GM13977 (cell line): ENCODE measurements around the gene C16orf74.
A peak's percentile ranks its signal among the peaks of the same experiment; 100 is the strongest.

Source experiments
- DNase-seq: peaks from one replicate; pipeline ENCODE4 v3.0.0; 2012; ENCODE audit warnings: low spot score
- CTCF ChIP-seq: IDR thresholded peaks from 2 replicates; pipeline ENCODE4 v1.5.1; 2012; ENCODE audit warnings: mild to moderate bottlenecking, control low read depth; ENCODE audit not compliant: insufficient read depth; ENCODE audit errors: extremely low read depth, missing control alignments
- in situ Hi-C: fragments of 300-500 bp; cut with MboI; formaldehyde crosslinking; loops from one replicate; pipeline ENCODE4 v1.12.0; 2022; ENCODE audit warnings: low sequenced_read_pairs, low pct_unique_long_range_greater_than_20kb, mixed read lengths, inconsistent platforms; ENCODE audit not compliant: unreplicated experiment

The C16orf74 gene

DNA sequence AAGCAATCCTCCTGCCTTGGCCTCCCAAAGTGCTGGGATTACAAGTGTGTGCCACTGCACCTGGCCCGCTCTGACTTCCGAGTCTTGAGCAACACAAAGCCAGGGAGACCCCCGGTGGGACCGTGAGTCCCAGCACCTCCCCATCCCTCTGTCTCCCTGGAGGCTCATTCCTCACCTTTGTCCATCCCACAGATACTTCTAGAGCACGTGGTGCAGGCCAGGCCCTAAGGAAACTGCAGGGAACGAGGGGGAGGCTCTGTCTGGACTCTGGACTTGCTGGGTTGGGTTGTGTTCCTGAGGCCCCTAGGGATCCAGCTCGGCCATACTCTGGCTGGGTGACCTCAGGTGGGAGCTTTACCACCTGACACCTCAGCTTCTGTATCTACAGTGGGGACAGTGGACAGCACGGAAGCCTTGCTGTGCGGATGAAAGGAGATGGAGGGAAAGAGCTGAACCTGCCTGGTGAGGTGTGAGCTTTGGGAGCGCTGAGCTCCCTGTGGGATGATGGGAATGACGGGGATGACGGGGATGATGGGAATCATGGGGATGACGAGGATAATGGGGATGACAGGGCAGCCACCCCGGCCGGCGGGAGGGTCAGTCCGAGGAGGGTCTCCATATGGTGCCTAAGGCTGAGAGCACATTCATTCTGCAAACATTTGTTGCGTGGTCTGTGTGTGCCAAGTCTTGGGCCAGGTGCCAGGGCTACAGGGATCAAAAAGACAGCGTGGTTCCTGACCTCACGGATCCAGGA lies 26.6 kb downstream of the C16orf74 start:
- no peak for TF ChIP-seq CTCF

GRCh38 chr16:85722128-85722893 lies 28.6 kb downstream of the C16orf74 start:
- TF ChIP-seq CTCF = no peak
- no peak for DNase-seq
- in situ Hi-C loops = no loop called here

More for the DNA sequence above, 26.6 kb downstream of the C16orf74 start:
- in situ Hi-C loops = no loop called here
- no peak for DNase-seq

DNA sequence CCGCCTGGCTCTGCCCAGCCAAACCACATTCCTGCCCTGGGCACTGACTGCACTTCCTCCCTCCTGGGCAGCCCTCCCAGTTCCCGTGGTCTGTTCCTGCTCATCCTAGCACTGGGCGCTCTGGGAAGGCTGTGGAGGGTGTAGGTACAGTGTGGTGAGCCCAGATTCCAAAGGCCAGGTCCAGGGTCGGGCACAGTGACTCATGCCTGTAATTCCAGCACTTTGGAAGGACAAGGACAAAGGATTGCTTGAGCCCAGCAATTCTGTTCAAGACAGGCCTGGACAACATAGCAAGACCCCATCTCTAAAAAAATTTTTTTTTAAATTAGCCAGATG lies 30.6 kb downstream of the C16orf74 start:
- no peak for DNase-seq
- in situ Hi-C loops = no loop called here
- TF ChIP-seq CTCF = no peak

DNA sequence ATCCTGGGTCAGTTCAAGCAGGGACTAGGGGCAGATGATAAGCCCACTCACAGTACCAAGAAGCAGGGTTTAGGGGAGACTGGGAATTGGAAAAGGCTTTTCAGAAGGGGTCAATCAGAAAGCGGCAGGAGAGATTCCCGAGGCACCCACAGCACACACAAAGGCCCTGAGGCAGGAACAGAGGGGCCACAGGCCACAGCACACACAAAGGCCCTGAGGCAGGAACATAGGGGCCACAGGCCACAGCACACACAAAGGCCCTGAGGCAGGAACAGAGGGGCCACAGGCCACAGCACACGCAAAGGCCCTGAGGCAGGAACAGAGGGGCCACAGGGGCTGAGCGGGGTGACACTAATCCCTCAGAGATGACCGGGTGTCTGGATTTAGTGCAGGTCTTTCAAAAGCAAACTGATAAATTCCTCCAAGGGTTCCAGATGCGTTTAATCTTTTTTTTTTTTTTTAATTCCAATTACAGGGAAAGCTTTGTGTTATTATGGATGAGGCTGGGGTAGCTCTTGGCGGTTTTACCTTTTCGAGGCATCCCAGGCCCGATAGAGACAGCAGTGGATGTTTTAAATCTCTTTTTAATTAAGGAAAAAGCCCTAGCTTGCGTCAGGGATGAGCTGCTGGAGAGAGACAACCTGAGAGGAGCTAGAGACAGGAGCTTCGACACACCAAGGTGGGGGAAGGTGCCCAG lies 31.1 kb downstream of the C16orf74 start:
- in situ Hi-C loops = no loop called here
- no peak for TF ChIP-seq CTCF
- no peak for DNase-seq

GRCh38 chr16:85718682-85719081 lies 32.2 kb downstream of the C16orf74 start:
- DNase-seq = no peak
- in situ Hi-C loops = no loop called here
- TF ChIP-seq CTCF = peak; percentile 44

DNA sequence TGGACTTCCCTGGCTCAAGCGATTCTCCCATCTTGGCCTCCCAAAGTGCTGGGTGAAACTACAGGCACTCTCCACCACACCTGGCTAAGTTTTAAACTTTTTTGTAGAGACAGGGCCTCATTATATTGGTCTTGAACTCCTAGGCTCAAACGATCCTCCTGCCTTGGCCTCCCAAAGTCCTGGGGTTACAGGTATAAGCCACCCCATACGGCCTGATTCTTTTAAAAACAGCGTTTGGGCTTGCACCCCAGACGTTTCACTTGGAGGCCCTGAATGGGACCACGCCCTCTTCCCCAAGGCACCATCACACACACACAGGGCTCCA lies 32.8 kb downstream of the C16orf74 start:
- no peak for TF ChIP-seq CTCF
- DNase-seq = no peak
- in situ Hi-C loops = no loop called here
